GM12891 (cell line): Measurements from ENCODE around the gene MBD4.

Experiments
- POLR2A ChIP-seq: IDR thresholded peaks from 2 replicates; pipeline ENCODE4 v1.6.1; 2011; ENCODE audit warnings: low read depth, low read length, control low read depth
- TAF1 ChIP-seq: IDR thresholded peaks from 2 replicates; pipeline ENCODE4 v1.6.1; 2011; ENCODE audit warnings: low read depth, low read length, control low read depth

GRCh38 chr3:129409541-129409940, 30.2 kb downstream of the MBD4 start:
- TF ChIP-seq POLR2A: no peak
- no peak for TF ChIP-seq TAF1
